ENCODE results near the gene TM7SF2.

The TM7SF2 gene

DNA sequence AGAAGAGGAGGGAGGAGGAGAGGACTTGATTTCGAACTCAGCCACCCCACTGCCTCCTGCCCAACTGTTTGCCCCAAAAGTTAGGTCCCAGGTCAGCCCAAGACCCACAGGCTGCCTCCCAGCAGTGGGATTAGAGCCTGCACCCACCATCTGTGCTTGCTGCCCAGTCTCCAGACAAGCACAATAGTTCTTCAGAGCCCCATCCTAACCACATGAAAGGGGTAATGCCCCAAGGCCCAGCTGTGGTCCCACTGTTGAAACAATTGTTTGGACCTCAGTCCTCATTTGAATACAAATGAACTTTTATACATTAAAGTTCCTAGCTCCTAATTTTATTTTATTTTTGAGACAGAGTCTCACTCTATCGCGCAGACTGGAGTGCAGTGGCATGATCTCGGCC, 21.0 kb upstream of the TM7SF2 start:
- DNase-seq = no peak

DNA sequence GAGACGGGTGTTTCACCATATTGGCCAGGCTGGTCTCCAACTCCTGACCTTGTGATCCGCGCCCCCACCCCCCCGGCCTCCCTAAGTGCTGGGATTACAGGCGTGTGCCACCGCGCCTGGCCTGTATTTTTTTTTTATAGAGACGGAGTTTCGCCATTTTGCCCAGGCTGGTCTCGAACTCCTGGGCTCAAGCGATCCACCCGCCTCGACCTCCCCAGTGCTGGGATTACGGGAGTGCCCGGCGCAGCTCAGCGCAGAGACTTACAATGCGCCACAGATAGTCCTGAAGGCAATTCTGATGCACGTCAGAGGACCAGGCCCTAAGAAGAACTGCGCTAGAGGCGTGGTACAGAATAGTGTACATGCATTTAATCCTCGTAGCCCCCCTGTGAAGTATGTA, 16.2 kb upstream of the TM7SF2 start:
- no peak for DNase-seq

DNA sequence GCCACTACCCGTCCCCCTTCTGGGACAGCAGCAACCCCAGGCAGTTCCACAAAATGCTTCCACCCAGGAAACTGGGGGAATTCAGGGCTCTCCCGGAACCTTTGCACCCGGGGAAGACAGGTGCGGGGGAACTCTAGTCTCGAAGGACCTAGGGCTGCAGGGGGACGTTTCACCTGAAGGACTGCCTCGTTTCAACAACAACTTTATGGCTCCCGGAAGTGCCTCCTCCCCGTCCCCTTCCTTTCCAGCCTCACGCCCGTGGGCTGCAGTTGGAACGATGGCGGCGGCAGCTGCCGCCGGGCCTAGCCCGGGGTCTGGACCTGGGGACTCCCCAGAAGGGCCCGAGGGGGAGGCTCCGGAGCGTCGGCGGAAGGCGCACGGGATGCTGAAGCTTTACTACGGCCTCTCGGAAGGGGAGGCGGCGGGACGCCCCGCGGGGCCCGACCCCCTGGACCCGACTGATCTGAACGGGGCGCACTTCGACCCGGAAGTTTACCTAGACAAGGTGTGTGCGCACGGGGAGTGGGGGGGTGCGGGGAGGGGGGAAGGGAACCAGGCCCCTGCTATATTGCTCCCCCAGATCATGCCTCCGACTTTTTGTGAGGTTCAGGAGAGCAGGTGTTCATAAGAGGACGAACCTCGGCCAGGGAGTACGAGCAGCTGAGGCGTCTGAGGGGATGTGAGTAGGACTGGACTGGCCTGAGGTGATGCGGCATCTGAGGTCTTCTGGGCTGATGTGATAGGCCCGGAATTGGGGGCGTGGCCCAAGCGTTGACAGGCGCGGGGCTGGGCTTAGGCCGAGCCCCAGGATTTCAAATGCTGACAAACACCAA, 15.5 kb upstream of the TM7SF2 start, which contains the start of gene VPS51:
TSS of gene VPS51 (plus strand) at position 241 of the 833 bp plus-strand sequence. CDS start at position 278, 37 bp downstream.
- peak; percentile 76 for DNase-seq

DNA sequence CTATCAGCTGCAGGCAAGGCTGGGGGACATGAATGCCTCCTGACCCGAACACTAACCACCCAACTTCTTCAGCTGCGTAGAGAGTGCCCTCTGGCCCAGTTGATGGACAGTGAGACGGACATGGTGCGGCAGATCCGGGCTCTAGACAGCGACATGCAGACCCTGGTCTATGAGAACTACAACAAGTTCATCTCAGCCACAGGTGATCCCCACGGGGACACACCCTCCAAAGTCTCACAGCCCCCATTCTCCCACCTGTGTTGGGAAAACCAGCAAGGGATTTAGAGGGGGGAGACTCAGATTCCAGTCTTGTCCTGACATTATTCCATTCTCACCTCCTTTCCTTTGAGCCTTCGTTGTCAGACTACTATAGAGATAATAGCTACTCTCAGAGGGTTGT, 14.7 kb upstream of the TM7SF2 start:
- no peak for DNase-seq

DNA sequence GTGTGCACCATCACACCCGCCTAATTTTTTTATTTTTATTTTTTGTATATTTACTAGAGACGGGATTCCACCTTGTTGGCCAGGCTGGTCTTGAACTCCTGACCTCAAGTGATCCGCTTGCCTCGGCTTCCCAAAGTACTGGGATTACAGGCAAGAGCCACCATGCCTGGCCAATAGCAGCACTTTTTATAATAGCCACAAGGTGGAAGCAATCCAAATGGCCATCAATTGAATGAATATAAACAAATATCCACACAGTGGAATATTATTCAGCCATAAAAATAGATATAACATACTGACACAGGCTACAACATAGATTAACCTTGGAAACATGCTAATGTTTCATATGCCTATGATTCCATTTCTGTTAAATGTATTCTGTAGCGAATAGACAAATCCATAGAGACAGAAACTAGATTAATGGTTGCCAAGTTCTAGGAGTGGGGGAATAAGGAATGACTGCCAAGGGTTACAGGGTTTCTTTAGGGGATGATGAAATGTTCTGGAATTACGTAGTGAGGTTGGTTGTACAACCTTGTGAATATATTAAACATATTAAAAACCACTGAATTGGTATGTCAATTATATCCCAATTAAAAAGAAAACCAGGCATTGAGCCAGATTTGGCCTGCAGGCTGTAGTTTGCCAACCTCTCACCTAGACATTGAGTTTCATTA, 10.9 kb upstream of the TM7SF2 start:
- DNase-seq = no peak

DNA sequence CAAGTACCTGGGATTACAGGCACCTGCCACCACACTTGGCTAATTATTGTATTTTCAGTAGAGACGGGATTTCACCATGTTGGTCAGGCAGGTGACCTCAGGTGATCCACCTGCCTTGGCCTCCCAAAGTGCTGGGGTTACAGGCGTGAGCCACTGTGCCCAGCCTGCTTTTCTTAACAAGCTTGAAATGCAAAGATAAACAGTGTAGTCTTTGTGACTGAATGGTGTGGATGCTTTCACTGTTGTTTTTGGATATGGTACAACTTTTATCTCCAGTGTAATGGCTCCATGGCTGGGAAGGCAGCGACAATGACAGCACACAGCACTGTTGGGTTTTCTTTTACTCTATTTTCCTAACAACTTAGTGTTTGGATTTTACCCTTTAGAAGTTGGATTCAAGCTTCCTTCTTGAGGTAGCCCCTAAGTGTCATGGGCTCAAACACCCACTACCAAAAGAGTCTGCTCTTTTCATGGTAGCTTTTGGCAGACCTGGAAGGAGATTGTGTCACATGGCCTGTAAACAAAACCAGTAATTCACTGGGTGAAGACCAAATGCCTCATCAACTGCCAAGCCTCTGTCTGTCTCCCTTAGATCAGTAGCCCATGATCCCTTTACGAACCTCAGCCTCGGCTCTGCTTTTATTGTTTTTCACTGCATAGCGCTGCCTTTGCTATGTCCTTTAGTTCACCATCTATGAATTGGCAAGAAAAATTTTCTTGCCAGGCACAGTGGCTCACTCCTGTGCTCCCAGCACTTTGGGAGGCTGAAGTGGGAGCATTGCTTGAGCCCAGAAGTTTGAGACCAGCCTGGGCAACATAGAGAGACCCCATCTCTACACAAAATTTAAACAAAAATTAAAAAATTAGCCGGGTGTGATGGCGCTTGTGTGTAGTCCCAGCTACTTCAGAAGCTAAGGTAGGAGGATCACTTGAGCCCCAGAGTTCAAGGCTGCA, 9.3 kb upstream of the TM7SF2 start:
- DNase-seq = no peak

DNA sequence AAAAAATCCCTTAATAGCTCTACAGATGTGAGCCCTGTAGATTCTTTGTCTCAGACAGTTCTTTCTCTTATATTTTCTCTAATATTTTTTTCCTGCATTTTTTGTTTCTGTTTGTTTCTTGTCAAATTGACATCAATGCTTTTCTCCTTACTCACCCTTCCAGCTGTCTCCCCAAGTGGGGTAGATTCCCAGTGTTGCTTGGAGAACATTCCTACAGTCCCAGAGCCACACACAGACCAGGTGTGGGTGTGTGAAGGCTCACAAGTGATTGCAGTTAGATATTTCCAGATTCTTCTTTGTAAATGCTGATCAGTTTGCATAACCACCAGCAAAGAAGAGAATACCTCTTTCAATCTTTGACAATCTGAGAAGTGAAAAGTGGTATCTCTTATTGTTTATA, 8.2 kb upstream of the TM7SF2 start:
- no peak for DNase-seq

DNA sequence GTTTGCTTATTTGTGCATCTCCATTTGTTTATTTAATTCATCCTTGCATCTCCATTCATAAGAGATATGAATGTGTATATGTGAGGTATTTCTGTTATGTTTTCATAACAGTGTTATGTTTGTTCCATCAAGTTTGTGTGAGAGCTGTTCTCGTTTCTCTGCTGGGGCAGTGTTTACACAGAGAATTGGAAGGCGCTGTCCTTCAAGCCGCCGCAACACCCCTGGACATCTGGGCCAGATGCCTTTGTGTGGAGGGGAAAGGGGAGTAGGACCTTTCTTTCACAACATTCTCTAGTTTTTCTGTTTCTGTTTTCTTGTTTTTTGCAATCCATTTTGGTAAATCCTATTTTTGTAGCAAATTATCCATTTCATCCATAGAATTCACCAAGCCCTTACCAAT, 7.0 kb upstream of the TM7SF2 start:
- DNase-seq = no peak

DNA sequence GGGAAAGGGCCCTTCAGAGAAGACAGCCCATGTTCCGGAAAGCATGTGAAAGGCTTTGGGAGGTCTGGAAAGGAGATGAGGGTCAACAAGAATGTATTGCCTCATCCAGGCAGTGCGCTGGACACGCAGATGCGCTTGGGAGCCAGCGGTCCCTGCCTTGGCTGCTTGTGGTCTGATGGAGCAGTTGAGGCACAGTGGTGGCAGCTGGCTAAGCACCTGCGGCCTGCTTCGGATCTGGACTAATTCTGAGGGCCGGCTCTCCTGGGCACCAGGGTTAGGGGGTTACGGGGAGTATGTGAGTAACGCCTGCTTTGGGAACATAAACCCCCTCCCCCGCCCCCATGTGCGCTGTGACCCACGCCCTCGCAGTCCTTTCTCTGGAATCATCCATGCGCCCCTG, 4.6 kb upstream of the TM7SF2 start:
- DNase-seq = no peak

DNA sequence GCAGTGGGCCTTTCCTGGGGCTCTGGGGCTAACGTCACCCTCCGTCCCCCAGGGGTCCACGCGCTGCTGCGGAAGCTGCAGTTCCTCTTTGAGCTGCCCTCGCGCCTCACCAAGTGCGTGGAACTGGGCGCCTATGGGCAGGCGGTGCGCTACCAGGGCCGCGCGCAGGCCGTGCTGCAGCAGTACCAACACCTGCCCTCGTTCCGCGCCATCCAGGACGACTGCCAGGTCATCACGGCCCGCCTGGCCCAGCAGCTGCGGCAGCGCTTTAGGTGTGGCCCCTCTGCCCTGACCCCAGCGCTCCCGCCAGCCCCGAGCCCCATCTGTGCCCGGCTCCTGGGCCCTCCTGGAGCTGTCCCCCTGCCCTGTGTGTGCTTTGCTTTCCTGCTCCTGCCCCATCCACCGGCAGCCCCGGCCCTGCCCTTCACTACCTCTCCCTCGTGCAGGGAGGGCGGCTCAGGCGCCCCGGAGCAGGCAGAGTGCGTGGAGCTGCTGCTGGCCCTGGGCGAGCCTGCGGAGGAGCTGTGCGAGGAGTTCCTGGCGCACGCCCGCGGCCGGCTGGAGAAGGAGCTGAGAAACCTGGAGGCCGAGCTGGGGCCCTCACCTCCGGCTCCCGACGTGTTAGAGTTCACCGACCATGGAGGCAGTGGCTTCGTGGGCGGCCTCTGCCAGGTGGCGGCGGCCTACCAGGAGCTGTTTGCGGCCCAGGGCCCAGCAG, 3.8 kb upstream of the TM7SF2 start:
- DNase-seq = no peak

DNA sequence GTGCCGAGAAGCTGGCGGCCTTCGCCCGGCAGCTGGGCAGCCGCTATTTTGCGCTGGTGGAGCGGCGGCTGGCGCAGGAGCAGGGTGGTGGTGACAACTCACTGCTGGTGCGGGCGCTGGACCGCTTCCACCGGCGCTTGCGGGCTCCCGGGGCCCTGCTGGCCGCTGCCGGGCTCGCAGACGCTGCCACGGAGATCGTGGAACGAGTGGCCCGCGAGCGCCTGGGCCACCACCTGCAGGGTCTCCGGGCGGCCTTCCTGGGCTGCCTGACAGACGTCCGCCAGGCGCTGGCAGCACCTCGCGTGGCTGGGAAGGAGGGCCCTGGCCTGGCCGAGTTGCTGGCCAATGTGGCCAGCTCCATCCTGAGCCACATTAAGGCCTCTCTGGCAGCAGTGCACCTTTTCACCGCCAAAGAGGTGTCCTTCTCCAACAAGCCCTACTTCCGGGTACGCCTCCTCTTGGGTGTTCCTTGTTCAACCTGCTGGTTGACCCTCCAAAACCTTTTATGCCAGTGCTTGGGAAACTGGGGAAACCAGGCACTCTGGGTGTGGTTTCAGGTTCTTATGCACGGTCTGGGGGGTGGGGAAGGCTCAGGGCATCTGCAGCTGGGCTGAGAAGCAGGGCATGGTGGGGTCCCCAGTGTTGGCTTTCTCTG, 3.1 kb upstream of the TM7SF2 start:
- DNase-seq = no peak

DNA sequence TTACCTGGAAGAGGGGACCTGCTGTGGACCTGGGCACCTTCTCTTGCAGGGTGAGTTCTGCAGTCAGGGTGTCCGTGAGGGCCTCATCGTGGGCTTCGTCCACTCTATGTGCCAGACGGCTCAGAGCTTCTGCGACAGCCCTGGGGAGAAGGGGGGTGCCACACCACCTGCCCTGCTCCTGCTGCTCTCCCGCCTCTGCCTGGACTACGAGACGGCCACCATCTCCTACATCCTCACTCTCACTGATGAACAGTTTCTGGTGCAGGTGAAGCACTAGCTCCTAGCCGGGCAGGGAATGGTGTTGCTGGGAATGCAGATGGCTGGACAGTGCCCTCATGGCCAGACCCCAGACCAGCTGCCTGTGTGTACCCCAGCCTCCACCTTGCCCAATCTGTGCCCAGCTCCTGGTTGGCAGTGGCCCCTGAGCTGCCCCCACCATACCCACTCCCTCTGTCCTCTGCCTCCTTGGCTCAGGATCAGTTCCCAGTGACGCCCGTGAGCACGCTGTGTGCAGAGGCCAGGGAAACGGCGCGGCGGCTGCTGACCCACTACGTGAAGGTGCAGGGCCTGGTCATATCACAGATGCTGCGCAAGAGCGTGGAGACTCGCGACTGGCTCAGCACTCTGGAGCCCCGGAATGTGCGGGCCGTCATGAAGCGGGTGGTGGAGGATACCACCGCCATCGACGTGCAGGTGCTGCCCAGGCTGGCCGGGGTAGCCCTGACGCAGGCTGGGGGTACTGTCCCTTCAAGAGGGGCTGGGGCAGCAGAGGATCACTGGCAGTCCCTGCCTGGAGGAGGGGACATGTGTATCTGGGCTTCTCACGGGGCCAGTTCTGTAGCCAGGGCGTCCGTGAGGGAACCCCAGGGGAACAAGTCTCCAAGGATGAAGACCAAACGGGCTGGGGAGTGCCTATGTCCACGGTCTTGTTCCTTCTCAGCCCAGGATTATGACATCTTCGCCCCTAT, 2.2 kb upstream of the TM7SF2 start:
- no peak for DNase-seq

DNA sequence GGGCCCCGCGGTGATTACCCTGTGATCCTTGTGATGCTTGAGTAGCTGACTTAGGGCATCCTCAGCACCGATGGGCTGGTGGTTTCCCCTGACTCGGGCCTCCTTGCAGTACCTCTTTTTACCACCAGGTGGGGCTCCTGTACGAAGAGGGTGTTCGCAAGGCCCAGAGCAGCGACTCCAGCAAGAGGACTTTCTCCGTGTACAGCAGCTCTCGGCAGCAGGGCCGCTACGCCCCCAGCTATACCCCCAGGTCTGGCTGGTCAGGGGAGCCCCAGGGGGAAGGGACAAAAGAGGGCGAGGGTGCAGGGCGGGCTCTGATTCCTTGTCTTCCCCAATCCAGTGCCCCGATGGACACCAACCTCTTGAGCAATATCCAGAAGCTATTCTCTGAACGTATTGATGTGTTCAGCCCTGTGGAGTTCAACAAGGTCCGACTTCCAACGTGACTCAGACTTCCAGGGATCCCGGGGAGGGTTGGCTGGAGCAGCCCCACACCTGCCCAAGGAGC, 1.3 kb upstream of the TM7SF2 start:
- DNase-seq = peak; percentile 63

DNA sequence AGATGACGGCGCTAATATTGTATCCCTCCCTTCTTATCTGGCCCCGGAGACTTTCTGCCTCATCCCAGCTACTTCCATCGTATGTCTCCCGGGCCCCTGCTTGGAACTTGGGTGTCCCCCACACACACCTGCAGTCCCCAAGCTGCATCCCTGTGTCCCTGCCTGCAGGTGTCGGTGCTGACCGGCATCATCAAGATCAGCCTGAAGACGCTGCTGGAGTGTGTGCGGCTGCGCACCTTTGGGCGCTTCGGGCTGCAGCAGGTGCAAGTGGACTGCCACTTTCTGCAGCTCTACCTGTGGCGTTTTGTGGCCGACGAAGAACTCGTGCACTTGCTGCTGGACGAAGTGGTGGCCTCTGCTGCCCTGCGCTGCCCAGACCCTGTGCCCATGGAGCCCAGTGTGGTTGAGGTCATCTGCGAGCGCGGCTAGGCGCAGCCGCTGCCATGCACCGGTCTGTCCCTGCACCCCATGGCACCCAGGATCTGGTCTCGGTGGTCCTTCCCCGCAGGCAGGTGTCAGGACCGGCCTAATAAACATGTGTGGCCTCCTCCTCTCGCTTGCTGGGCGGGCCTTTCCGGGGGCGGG, 421 bp upstream of the TM7SF2 start:
- DNase-seq = no peak

DNA sequence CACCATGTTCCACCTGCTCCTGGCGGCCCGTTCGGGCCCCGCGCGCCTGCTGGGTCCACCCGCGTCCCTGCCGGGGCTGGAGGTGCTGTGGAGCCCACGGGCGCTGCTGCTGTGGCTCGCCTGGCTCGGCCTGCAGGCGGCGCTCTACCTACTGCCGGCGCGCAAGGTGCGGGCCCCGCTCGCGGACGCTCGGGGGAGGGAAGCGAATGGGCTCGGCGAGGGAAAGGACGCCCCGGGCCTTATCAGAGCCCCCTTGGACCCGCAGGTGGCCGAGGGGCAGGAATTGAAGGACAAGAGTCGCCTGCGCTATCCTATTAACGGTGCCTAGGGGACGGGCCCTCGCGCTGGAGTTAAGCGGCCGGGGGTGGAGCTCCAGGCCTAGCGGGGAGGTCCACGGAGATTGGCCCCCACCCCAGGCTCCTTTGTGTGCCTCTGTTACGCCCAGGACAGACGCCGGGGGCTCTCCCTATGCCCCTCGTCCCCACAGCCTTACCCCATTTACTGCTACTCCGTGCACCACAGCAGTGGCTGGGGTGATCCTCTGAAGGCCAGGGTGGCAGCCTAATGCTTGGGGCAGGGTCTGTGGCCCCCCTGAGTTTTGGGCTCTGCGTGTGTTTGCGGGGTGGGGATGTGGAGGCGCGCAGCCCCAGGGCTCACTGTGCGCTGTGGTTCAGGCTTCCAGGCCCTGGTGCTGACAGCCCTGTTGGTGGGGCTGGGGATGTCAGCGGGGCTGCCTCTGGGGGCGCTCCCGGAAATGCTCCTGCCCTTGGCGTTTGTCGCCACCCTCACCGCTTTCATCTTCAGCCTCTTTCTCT, 1.1 kb downstream of the TM7SF2 start:
- peak; percentile 34 for DNase-seq

DNA sequence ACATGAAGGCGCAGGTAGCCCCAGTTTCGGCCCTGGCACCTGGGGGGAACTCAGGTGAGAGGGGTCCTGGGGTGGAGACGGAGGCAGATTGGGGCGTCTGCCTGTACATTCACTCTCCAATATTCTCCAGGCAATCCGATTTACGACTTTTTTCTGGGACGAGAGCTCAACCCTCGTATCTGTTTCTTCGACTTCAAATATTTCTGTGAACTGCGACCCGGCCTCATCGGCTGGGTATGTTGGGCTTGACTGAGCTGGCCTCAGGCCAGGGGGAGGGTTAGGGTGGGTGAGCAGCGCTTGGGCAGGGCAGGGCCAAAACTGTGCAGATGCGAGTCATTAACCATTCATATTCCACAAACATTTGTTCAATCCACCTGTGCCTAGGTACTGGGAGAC, 1.7 kb downstream of the TM7SF2 start:
- no peak for DNase-seq

DNA sequence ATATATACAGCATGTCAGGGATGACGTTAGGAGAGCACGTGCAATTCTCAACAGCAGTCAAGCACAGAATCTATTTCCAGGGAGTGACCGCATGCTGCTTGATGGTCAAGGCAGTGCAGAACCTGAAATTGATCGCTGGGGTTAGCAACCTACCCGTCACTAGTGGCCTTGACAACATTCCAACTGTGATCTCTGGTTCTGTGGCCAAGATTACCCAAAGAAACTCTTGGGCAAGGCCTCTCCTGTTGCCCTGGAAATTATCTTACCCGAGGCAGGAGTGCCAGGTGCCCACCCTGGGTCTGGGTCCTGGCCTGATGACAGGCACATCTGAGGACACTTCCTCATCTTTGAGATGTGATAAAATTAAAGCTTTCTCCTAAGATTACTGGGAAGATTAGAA, 2.2 kb downstream of the TM7SF2 start:
- DNase-seq = no peak

DNA sequence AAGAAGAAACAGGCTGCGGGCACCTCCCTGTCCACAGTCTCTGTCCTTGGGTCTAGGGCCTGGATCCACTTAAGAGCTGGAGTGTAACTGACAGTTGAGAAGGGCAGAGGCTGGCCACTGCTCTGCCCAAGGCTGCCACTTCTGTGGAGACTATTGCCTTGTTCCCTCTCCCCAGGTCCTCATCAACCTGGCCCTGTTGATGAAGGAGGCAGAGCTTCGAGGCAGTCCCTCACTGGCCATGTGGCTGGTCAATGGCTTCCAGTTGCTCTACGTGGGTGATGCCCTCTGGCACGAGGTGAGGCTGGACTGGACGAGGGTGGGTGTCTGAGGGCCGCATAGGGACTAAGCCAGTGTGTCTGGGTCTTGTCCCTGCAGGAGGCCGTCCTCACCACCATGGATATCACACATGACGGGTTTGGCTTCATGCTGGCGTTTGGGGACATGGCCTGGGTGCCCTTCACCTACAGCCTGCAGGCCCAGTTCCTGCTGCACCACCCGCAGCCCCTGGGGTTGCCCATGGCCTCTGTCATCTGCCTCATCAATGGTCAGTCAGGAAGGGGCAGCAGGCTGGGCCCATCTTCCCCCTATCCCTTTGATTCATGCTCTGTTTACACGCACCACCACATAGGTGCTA, 3.0 kb downstream of the TM7SF2 start:
- no peak for DNase-seq
